ENCODE data around the gene STAT5B.
A peak's percentile ranks its signal among the peaks of the same experiment; 100 is the strongest.

The STAT5B gene

DNA sequence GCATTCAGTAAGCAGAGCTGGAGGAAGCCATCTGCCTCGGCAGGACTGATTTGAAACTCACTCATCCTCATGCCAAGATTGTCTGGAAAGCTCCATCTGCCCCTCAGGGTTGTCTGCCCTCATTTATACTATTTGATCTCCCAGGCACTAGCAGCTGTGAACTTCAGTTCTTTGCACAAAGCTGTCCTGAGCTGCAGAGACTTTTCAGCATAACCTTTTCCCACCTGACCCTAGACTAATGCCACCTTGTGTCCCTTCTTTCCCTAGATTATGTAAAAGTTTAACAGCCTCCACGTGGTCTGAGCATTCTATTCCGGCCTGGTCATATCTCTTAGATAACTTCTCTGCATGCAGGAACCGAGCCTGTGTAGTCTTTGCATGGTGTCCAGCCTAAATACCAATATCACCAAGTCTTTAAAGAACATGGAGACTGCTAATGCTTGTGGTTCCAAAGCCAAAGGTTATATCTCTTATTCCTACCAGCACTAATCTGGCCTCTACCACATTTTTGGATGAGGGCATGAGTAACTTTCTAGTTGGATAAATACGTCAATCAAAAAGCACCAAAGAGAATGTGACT, 41.2 kb upstream of the STAT5B start:
- Histone ChIP-seq H3K27ac (no peak overlapping the region), H3K4me1 (ENCODE audit: control insufficient read depth in 1 of 2, insufficient read depth in 1 of 2, low read depth in 1 of 2, low read length in 1 of 2) (peaks cover 17 to 26% of the 10 kb centered on the region in 2 experiments)
- TF ChIP-seq, protein P1, sequence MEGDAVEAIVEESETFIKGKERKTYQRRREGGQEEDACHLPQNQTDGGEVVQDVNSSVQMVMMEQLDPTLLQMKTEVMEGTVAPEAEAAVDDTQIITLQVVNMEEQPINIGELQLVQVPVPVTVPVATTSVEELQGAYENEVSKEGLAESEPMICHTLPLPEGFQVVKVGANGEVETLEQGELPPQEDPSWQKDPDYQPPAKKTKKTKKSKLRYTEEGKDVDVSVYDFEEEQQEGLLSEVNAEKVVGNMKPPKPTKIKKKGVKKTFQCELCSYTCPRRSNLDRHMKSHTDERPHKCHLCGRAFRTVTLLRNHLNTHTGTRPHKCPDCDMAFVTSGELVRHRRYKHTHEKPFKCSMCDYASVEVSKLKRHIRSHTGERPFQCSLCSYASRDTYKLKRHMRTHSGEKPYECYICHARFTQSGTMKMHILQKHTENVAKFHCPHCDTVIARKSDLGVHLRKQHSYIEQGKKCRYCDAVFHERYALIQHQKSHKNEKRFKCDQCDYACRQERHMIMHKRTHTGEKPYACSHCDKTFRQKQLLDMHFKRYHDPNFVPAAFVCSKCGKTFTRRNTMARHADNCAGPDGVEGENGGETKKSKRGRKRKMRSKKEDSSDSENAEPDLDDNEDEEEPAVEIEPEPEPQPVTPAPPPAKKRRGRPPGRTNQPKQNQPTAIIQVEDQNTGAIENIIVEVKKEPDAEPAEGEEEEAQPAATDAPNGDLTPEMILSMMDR (IDR thresholded peaks at IDR 0.05): no peak

DNA sequence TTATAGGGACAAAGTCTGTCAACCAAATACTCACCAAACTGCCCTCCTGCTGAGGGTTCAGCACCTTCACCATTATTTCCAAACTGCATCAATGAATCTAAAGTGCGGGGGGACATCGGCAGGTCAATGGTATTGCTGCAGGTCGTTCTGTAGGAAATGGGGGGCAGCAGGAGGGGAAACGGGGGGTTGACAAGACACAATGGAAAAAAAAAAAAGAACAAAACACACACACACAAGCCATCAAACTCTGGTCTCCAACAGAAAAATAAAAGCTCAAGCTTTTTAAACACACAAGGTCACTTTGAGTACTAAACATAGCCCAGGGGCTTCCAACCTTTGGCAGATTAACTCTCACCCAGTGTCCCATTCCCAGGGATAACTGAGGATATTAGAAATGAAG, 40.6 kb upstream of the STAT5B start:
- Histone ChIP-seq H3K9me3 (no peaks in the 10 kb centered on the region), H3K4me1 (ENCODE audit: control insufficient read depth in 1 of 2, insufficient read depth in 1 of 2, low read depth in 1 of 2, low read length in 1 of 2) (peaks cover 23 to 32% of the 10 kb centered on the region in 2 experiments), H3K36me3 (peaks cover 100% of the 10 kb centered on the region), H3K27me3 (no peaks in the 10 kb centered on the region), H3K27ac (no peak overlapping the region), H3K4me3 (ENCODE audit: low read depth in 1 of 2, low read length in 1 of 2) (no peak overlapping the region)
- TF ChIP-seq, protein P1 (IDR thresholded peaks at IDR 0.05): no peak

More for the DNA sequence above, 41.2 kb upstream of the STAT5B start:
- Histone ChIP-seq H3K4me3 (ENCODE audit: low read depth in 1 of 2, low read length in 1 of 2) (no peak overlapping the region), H3K27me3 (no peaks in the 10 kb centered on the region), H3K36me3 (peaks cover 100% of the 10 kb centered on the region), H3K9me3 (no peaks in the 10 kb centered on the region)

DNA sequence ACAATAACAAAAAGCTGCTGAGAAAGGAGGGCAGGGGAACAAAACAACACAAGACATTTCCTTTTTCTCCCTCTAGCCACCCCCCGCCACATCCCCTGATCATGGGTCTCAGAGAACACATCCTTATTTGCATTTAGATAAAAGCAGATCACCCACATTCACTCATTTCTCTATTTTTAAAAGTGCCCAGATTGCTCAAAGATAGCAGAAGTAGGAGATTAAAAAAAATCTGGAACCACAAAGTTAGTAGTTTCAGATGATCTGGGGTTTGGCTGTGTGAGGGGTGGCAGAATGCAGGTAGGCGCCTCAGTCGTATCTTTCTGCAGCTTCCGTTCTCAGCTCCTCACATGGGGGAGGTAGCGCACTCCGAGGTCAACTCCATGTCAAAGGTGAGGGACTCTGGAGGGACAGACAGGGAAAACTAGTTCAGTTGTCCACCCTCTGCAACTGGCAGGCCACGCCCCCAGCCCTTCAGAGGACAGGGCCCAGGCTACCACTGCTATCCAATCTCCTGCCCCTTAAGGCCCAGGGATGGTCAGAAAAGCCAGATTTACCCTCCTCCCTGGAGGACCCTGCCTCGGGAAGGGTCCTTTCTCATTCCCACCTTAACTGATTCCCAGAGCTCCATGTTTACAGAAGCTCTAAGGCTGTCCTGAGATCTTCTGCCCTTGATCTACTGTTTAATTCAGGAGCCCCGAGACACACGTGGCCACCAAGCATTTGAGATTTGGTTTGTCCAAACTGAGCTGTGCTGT, 39.4 kb upstream of the STAT5B start:
- no peak overlapping the region for H3K4me3 ChIP-seq (ENCODE audit: low read depth in 1 of 2, low read length in 1 of 2)
- TF ChIP-seq, protein P1 (IDR thresholded peaks at IDR 0.05): no peak
- H3K4me1 ChIP-seq (ENCODE audit: control insufficient read depth in 1 of 2, insufficient read depth in 1 of 2, low read depth in 1 of 2, low read length in 1 of 2): peaks cover 30 to 38% of the 10 kb centered on the region in 2 experiments
- H3K27me3 ChIP-seq: no peaks in the 10 kb centered on the region
- H3K27ac ChIP-seq: peak overlapping the region; percentile 10
- H3K36me3 ChIP-seq: peaks cover 100% of the 10 kb centered on the region
- H3K9me3 ChIP-seq: no peaks in the 10 kb centered on the region

DNA sequence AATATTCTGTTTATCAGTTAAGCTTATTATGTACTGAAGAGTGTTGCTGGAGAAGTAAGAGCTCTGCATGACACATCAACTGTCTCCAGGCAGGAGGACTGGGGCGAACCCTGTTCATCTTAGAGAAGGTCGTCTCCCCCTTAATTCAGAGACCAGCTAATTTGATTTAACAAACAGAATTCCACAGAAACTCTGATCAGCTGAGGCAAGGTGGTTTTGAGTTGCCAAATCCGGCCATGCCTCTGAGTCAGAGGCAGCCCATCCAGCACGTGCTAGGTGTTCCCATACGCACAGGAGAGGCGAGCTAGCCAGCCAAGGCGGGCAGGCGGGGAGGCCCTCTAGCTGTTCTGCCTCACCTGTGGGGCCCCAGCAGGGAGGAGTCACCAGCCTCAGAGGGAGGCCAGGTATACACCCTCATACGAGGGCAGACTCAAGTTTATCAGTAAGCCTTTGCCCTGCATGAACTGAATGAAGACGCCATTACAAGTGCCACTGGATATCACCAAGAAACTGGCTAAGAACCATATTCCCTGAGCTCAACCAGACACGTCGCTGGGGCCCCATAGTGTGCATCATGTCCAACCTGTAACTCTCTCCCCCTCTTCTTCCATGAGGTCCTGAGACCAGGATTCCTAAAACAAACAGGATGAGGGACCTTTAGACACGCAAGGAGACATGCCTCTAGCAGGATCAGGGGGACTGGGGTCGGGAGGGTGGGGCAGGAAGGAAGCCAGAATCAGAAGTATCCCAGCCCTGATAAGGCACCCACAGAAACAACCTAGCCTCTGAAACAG, 37.8 kb upstream of the STAT5B start:
- H3K27me3 ChIP-seq: no peaks in the 10 kb centered on the region
- H3K9me3 ChIP-seq: no peaks in the 10 kb centered on the region
- TF ChIP-seq, protein P1 (IDR thresholded peaks at IDR 0.05): no peak
- peak overlapping the region; percentile 18 for H3K27ac ChIP-seq
- H3K36me3 ChIP-seq: peaks cover 100% of the 10 kb centered on the region
- peaks cover 20 to 25% of the 10 kb centered on the region in 2 experiments for H3K4me1 ChIP-seq (ENCODE audit: control insufficient read depth in 1 of 2, insufficient read depth in 1 of 2, low read depth in 1 of 2, low read length in 1 of 2)
- H3K4me3 ChIP-seq (ENCODE audit: low read depth in 1 of 2, low read length in 1 of 2): no peak overlapping the region

DNA sequence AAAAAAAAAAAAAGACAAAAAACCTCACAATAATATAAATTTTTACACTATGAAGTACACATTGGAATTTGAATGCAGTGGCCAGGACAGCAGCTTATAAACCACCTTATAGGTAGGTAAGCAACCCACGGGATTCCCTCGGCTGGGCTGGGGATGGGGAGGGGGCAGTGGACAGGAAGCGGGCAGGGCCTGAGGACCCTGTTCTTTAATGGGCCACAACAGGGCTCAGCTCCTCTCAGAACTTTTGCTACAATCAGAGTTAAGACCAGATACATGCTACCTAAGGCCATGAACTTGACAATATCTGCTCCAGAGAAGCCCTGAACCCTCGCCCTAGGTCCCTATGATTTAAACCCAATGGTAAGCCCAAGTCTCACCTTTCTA, 37.2 kb upstream of the STAT5B start:
- peaks cover 20 to 25% of the 10 kb centered on the region in 2 experiments for H3K4me1 ChIP-seq (ENCODE audit: control insufficient read depth in 1 of 2, insufficient read depth in 1 of 2, low read depth in 1 of 2, low read length in 1 of 2)
- no peaks in the 10 kb centered on the region for H3K9me3 ChIP-seq
- H3K36me3 ChIP-seq: peaks cover 100% of the 10 kb centered on the region
- no peak overlapping the region for H3K4me3 ChIP-seq (ENCODE audit: low read depth in 1 of 2, low read length in 1 of 2)
- no peak overlapping the region for H3K27ac ChIP-seq
- no peaks in the 10 kb centered on the region for H3K27me3 ChIP-seq
- TF ChIP-seq, protein P1 (IDR thresholded peaks at IDR 0.05): no peak
